CD14-positive monocyte (primary cell): ENCODE data around the gene ALAD. TPM values are rescaled to one million over a fixed set of nuclear protein-coding genes. Genes with fewer than 3 reads are reported as not detected.

Experiments
- DNase-seq, 3 donors: peaks; one replicate each; pipeline ENCODE4 v3.0.0-alpha.2; 2011 to 2022
- H2AFZ ChIP-seq: 2 replicates; pipeline ENCODE4 v1.6.0; 2012; ENCODE audit warnings: mild to moderate bottlenecking, low read depth, low read length, inconsistent platforms; ENCODE audit not compliant: insufficient read depth, poor library complexity, severe bottlenecking
- H3K27ac ChIP-seq, 2 donors: 1 replicate in 1 of 2; 2 replicates in 1 of 2; pipeline ENCODE4 v1.5.1; 2012 to 2013; ENCODE audit warnings: low read length in 2 of 2, control low read depth in 1 of 2, inconsistent platforms in 1 of 2, low read depth in 1 of 2, mild to moderate bottlenecking in 1 of 2
- H3K27me3 ChIP-seq, 2 donors: one replicate each; pipeline versions ENCODE4 v1.6.0 to v1.6.1; 2011 to 2013; ENCODE audit warnings: low read length in 2 of 2; ENCODE audit not compliant: control insufficient read depth in 2 of 2, insufficient read depth in 2 of 2
- H3K36me3 ChIP-seq, 2 donors: replicated peaks in 1 of 2; 1 replicate in 1 of 2; 2 replicates in 1 of 2; pipeline versions ENCODE4 v1.5.1 to v1.6.1; 2012 to 2013; ENCODE audit warnings: low read length in 2 of 2, control low read depth in 1 of 2, inconsistent platforms in 1 of 2, mild to moderate bottlenecking in 1 of 2; ENCODE audit not compliant: insufficient read depth in 2 of 2, control insufficient read depth in 1 of 2
- H3K4me1 ChIP-seq, 2 donors: 1 replicate in 1 of 2; 2 replicates in 1 of 2; pipeline versions ENCODE4 v1.5.1 to v1.6.1; 2012 to 2013; ENCODE audit warnings: low read length in 2 of 2, control low read depth in 1 of 2, inconsistent platforms in 1 of 2, mild to moderate bottlenecking in 1 of 2, moderate library complexity in 1 of 2; ENCODE audit not compliant: insufficient read depth in 2 of 2, control insufficient read depth in 1 of 2
- H3K4me2 ChIP-seq: replicated peaks from 2 replicates; pipeline ENCODE3; 2012; ENCODE audit warnings: low read length, moderate library complexity, mild to moderate bottlenecking; ENCODE audit not compliant: poor library complexity, severe bottlenecking; ENCODE audit errors: extremely low read depth
- H3K4me3 ChIP-seq, 3 experiments: fragments of 200-600 bp in 1 of 3; sonication (generic) in 1 of 3; replicated peaks in 1 of 3; 1 replicate in 2 of 3; 2 replicates in 1 of 3; pipeline ENCODE4 v1.5.1; 2011 to 2013; ENCODE audit warnings: low read length in 3 of 3, mild to moderate bottlenecking in 3 of 3, control low read depth in 2 of 3, low read depth in 2 of 3, inconsistent platforms in 1 of 3, moderate library complexity in 1 of 3
- H3K79me2 ChIP-seq: 2 replicates; pipeline ENCODE4 v1.6.0; 2012; ENCODE audit warnings: mild to moderate bottlenecking, control low read depth, inconsistent platforms, low read length, moderate library complexity; ENCODE audit not compliant: insufficient read depth
- H3K9ac ChIP-seq: 2 replicates; pipeline ENCODE4 v1.6.0; 2017; ENCODE audit warnings: low read length, mild to moderate bottlenecking; ENCODE audit not compliant: insufficient read depth, poor library complexity, severe bottlenecking
- H3K9me3 ChIP-seq, 2 donors: replicated peaks in 1 of 2; 1 replicate in 1 of 2; 2 replicates in 1 of 2; pipeline versions ENCODE4 v1.5.1 to v1.6.1; 2012 to 2013; ENCODE audit warnings: low read length in 2 of 2, control low read depth in 1 of 2; ENCODE audit not compliant: control insufficient read depth in 1 of 2, insufficient read depth in 1 of 2
- H4K20me1 ChIP-seq: 2 replicates; pipeline ENCODE4 v1.6.0; 2012; ENCODE audit warnings: mild to moderate bottlenecking, low read length, control low read depth, moderate library complexity; ENCODE audit not compliant: insufficient read depth
- H3K27ac Mint-ChIP-seq, 7 donors: one replicate each; pipeline ENCODE4 v1.8.0; 2020; ENCODE audit warnings: mild to moderate bottlenecking in 7 of 7, mixed read lengths in 7 of 7, moderate library complexity in 6 of 7, inconsistent platforms in 2 of 7
- H3K27me3 Mint-ChIP-seq, 3 donors: one replicate each; pipeline ENCODE4 v1.8.0; 2021 to 2022; ENCODE audit warnings: low read depth in 3 of 3, mild to moderate bottlenecking in 3 of 3, mixed read lengths in 3 of 3, moderate library complexity in 3 of 3, inconsistent platforms in 1 of 3
- H3K36me3 Mint-ChIP-seq, 2 donors: one replicate each; pipeline ENCODE4 v1.8.0; 2020; ENCODE audit warnings: mixed read lengths in 2 of 2, inconsistent platforms in 1 of 2, mild to moderate bottlenecking in 1 of 2
- H3K4me1 Mint-ChIP-seq: one replicate; pipeline ENCODE4 v1.8.0; 2020; ENCODE audit warnings: mild to moderate bottlenecking, mixed read lengths
- H3K4me3 Mint-ChIP-seq, 2 donors: one replicate each; pipeline ENCODE4 v1.8.0; 2020; ENCODE audit warnings: mild to moderate bottlenecking in 2 of 2, mixed read lengths in 2 of 2, moderate library complexity in 1 of 2
- H3K9me3 Mint-ChIP-seq, 7 donors: one replicate each; pipeline ENCODE4 v1.8.0; 2020 to 2022; ENCODE audit warnings: mixed read lengths in 7 of 7, mild to moderate bottlenecking in 6 of 7, moderate library complexity in 6 of 7, inconsistent platforms in 2 of 7
- WGBS: methylation state at CpG from one replicate; pipeline ENCODE4 v1.1.5; 2013; ENCODE audit warnings: missing lambda C conversion rate; ENCODE audit not compliant: insufficient coverage; 5-methylcytosine and 5-hydroxymethylcytosine counted together
- intact Hi-C, 2 donors: fragments of 100-400 bp; cut with micrococcal nuclease; formaldehyde crosslinking; loops; one replicate each; pipeline versions ENCODE4 v1.15.0 to v1.15.1; 2023
- polyA plus RNA-seq, 3 donors: library from polyadenylated mRNA; depleted of rRNA in 1 of 3; unstranded in 2 of 3; stranded (reverse) in 1 of 3; fragments of 300-500 nt in 2 of 3; fragments of >200 nt in 1 of 3; fragmentation: Illumina TruSeq in 2 of 3; gene quantifications; 1 replicate in 2 of 3; 2 replicates in 1 of 3; pipeline ENCODE4 v1.2.3, GENCODE V29; 2012 to 2021
- TF ChIP-seq, protein P1 (sequence below): fragments of 200-600 bp; IDR thresholded peaks from one replicate; pipeline ENCODE4 v1.8.0; 2022; ENCODE audit warnings: antibody characterized with exemption, mild to moderate bottlenecking

Gene ALAD
- polyA plus RNA-seq, 3 donors: 17.1 to 24.6 (median 20.9) TPM

DNA sequence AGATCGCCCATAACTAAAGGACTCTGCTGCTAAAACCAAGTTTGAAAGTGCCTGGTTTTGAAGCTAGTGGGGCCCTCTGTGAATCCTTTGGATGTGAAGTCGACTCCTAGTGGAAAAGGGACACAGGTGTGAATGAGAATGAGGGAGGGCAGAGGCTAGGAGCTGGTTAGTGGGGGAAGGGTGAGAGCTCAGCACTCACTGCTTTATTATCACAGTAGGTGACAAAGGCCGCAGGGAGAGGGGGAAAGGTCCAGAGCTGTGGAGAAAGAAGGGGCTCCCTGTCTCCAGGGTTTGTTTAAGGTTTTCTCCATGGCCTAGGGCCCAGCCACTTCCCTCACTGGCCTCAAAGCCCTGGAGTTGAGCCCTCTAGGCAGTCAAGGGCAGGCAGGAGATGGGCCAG lies 27.8 kb downstream of the ALAD start:
- Mint-ChIP-seq H3K36me3 (peaks cover 8 to 23% of the 10 kb centered on the region in 2 donors), H3K9me3 (no peaks in the 10 kb centered on the region), H3K27me3 (no peaks in the 10 kb centered on the region), H3K27ac (no peak overlapping the region), H3K4me1 (peaks cover 15% of the 10 kb centered on the region), H3K4me3 (no peak overlapping the region)
- no peak overlapping the region for H3K9ac ChIP-seq
- no peak overlapping the region for H3K27ac ChIP-seq
- 88% methylated on average over 2 of the region's 3 CpGs for WGBS
- TF ChIP-seq, protein P1, sequence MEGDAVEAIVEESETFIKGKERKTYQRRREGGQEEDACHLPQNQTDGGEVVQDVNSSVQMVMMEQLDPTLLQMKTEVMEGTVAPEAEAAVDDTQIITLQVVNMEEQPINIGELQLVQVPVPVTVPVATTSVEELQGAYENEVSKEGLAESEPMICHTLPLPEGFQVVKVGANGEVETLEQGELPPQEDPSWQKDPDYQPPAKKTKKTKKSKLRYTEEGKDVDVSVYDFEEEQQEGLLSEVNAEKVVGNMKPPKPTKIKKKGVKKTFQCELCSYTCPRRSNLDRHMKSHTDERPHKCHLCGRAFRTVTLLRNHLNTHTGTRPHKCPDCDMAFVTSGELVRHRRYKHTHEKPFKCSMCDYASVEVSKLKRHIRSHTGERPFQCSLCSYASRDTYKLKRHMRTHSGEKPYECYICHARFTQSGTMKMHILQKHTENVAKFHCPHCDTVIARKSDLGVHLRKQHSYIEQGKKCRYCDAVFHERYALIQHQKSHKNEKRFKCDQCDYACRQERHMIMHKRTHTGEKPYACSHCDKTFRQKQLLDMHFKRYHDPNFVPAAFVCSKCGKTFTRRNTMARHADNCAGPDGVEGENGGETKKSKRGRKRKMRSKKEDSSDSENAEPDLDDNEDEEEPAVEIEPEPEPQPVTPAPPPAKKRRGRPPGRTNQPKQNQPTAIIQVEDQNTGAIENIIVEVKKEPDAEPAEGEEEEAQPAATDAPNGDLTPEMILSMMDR: no peak
- no peak overlapping the region for H3K4me3 ChIP-seq
- H3K9me3 ChIP-seq: no peaks in the 10 kb centered on the region
- no peak overlapping the region for H3K4me2 ChIP-seq
- H4K20me1 ChIP-seq: no peaks in the 10 kb centered on the region
- H2AFZ ChIP-seq: no peak overlapping the region
- no peaks in the 10 kb centered on the region for H3K27me3 ChIP-seq
- intact Hi-C loops: no loop called here
- H3K79me2 ChIP-seq: no peaks in the 10 kb centered on the region
- no peak for DNase-seq
- H3K36me3 ChIP-seq: peaks cover 9 to 21% of the 10 kb centered on the region in 2 donors
- H3K4me1 ChIP-seq: peaks cover 9 to 11% of the 10 kb centered on the region in 2 donors

DNA sequence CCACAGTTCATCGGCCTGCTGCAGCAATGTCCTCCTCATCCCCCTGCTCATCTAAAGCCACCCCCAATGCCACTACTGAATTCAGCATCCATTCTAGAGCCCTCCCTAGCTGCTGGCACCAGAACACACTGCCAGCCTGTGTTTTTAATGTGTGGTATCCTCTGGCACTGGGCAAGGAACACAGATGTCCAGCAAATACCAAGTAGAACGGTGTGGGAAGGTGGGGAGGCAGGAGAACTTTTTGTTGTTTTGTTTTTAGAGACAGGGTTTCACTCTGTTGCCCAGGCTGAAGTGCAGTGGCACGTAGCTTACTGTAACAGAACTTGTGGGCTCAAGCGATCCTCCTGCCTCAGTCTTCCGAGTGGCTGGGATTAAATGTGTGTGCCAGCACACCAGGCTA lies 29.0 kb downstream of the ALAD start:
- Mint-ChIP-seq H3K4me1 (peaks cover 12% of the 10 kb centered on the region), H3K36me3 (peaks cover 8 to 23% of the 10 kb centered on the region in 2 donors), H3K4me3 (peak overlapping the region in 1 of 2 donors; percentile 24), H3K27me3 (peaks cover 0 to 1% (median 0%) of the 10 kb centered on the region in 3 donors), H3K9me3 (no peaks in the 10 kb centered on the region), H3K27ac (no peak overlapping the region)
- Histone ChIP-seq H3K27ac (no peak overlapping the region), H3K4me1 (peaks cover 8 to 9% of the 10 kb centered on the region in 2 donors), H3K36me3 (peaks cover 9 to 21% of the 10 kb centered on the region in 2 donors), H2AFZ (no peak overlapping the region), H3K9ac (no peak overlapping the region), H4K20me1 (no peaks in the 10 kb centered on the region), H3K4me2 (no peak overlapping the region), H3K27me3 (no peaks in the 10 kb centered on the region), H3K9me3 (no peaks in the 10 kb centered on the region), H3K4me3 (no peak overlapping the region), H3K79me2 (no peaks in the 10 kb centered on the region)
- WGBS: 100% methylated on average over 5 of the region's 5 CpGs
- TF ChIP-seq, protein P1: no peak
- intact Hi-C loops: no loop called here
- no peak for DNase-seq
